HCT116 (cell line): ENCODE results near the gene ZSCAN21. TPM values are rescaled to one million over a fixed set of nuclear protein-coding genes. Genes with fewer than 3 reads are reported as not detected.

Experiments
- ATAC-seq: fragments of 200-7000 bp; cut with Tn5 transposase; 2 replicates; pipeline ENCODE4 v1.9.1; 2020; ENCODE audit warnings: mild to moderate bottlenecking, moderate library complexity
- BruUV-seq: library from RNA; stranded (reverse); fragments of 400-500 nt; replicated peaks from 2 replicates; lab custom pipeline; 2021; lab: Mats Ljungman, UMichigan
- CTCF ChIA-PET: fragments of 300-600 bp; sonication (Branson Sonifier 250); formaldehyde crosslinking; loops from one replicate; lab custom pipeline; 2021; ENCODE audit warnings: antibody characterized with exemption; lab: Charles Lee
- POLR2A ChIA-PET: fragments of 300-600, 350-600 bp; sonication (Branson Sonifier 250); formaldehyde crosslinking; loops from one replicate; lab custom pipeline; 2021; ENCODE audit warnings: antibody characterized with exemption; lab: Charles Lee
- RAD21 ChIA-PET, 2 experiments: fragments of 300-600 bp; sonication (Branson Sonifier 250); formaldehyde crosslinking; loops; one replicate each; lab custom pipeline; 2023; ENCODE audit warnings: low total read pairs in 2 of 2; ENCODE audit not compliant: uncharacterized antibody in 2 of 2, unreplicated experiment in 2 of 2, low non-redundant PET in 1 of 2; lab: Charles Lee
- DNase-seq: peaks from one replicate; pipeline ENCODE4 v3.0.0-alpha.2; 2010; ENCODE audit warnings: low read depth, low spot score
- H2AFZ ChIP-seq: fragments of 200-600 bp; shearing (Covaris generic), sonication (generic); 2 replicates; pipeline ENCODE4 v1.6.1; 2017; ENCODE audit warnings: low read depth, mixed run types, mixed read lengths, antibody characterized with exemption, low read length; ENCODE audit not compliant: poor library complexity, severe bottlenecking
- H3K27ac ChIP-seq: 2 replicates; pipeline ENCODE4 v1.5.1; 2012; ENCODE audit warnings: low read depth, low read length
- H3K27me3 ChIP-seq: fragments of 200-600 bp; sonication (generic); 2 replicates; pipeline ENCODE4 v1.6.1; 2016; ENCODE audit warnings: mixed run types, low read length, mixed read lengths; ENCODE audit not compliant: insufficient read depth
- H3K36me3 ChIP-seq, 2 experiments: fragments of 200-500 bp in 1 of 2; fragments of 200-600 bp in 1 of 2; sonication (Bioruptor generic) in 1 of 2; sonication (generic) in 1 of 2; 2 replicates each; pipeline versions ENCODE4 v1.5.1 to v1.6.1; 2014 to 2016; ENCODE audit warnings: low read length in 2 of 2, inconsistent platforms in 1 of 2, mixed read lengths in 1 of 2, mixed run types in 1 of 2; ENCODE audit not compliant: insufficient read depth in 2 of 2, control insufficient read depth in 1 of 2
- H3K4me1 ChIP-seq, 2 experiments: fragments of 200-600 bp in 1 of 2; sonication (generic) in 1 of 2; 2 replicates each; pipeline versions ENCODE4 v1.5.1 to v1.6.1; 2012 to 2017; ENCODE audit warnings: low read length in 2 of 2, inconsistent platforms in 1 of 2, mild to moderate bottlenecking in 1 of 2, mixed read lengths in 1 of 2, mixed run types in 1 of 2, moderate library complexity in 1 of 2; ENCODE audit not compliant: insufficient read depth in 2 of 2, control insufficient read depth in 1 of 2
- H3K4me2 ChIP-seq: fragments of 200-600 bp; sonication (generic); 2 replicates; pipeline ENCODE4 v1.6.1; 2017; ENCODE audit warnings: mixed run types, low read length, mixed read lengths
- H3K4me3 ChIP-seq, 2 experiments: fragments of 200-600 bp in 1 of 2; sonication (generic) in 1 of 2; replicated peaks in 1 of 2; 2 replicates each; pipeline ENCODE4 v1.5.1; 2011 to 2016; ENCODE audit warnings: low read length in 2 of 2, control low read depth in 1 of 2, low read depth in 1 of 2, mild to moderate bottlenecking in 1 of 2, mixed read lengths in 1 of 2, mixed run types in 1 of 2
- H3K79me2 ChIP-seq: fragments of 200-600 bp; sonication (generic); 2 replicates; pipeline ENCODE4 v1.6.1; 2017; ENCODE audit warnings: mild to moderate bottlenecking, mixed run types, low read length, moderate library complexity, mixed read lengths; ENCODE audit not compliant: insufficient read depth
- H3K9ac ChIP-seq: fragments of 200-600 bp; sonication (generic); 2 replicates; pipeline ENCODE4 v1.6.1; 2016; ENCODE audit warnings: low read length, mixed read lengths
- H3K9me2 ChIP-seq: fragments of 200-600 bp; sonication (generic), shearing (Covaris generic); 2 replicates; pipeline ENCODE4 v1.6.1; 2017; ENCODE audit warnings: mixed run types, mild to moderate bottlenecking, moderate library complexity; ENCODE audit not compliant: insufficient read depth
- H3K9me3 ChIP-seq, 2 experiments: fragments of 200-500 bp in 1 of 2; fragments of 200-600 bp in 1 of 2; sonication (Bioruptor generic) in 1 of 2; sonication (generic) in 1 of 2; 2 replicates each; pipeline ENCODE4 v1.6.1; 2014 to 2017; ENCODE audit warnings: low read length in 2 of 2, mixed read lengths in 2 of 2, inconsistent platforms in 1 of 2, low read depth in 1 of 2, mild to moderate bottlenecking in 1 of 2, mixed run types in 1 of 2, moderate library complexity in 1 of 2; ENCODE audit not compliant: control insufficient read depth in 1 of 2, insufficient read depth in 1 of 2
- H4K20me1 ChIP-seq: fragments of 200-600 bp; sonication (generic), shearing (Covaris generic); 2 replicates; pipeline ENCODE4 v1.6.1; 2017; ENCODE audit warnings: mixed run types, mild to moderate bottlenecking, moderate library complexity; ENCODE audit not compliant: insufficient read depth
- CBX3 ChIP-seq: IDR thresholded peaks from 2 replicates; pipeline ENCODE4 v1.6.1; 2012; ENCODE audit warnings: low read depth
- CTCF ChIP-seq, 3 experiments: fragments of 200-600 bp in 1 of 3; sonication (generic) in 1 of 3; IDR thresholded peaks in 2 of 3; conservative IDR thresholded peaks in 1 of 3; 2 replicates each; pipeline ENCODE4 v1.5.1; 2012 to 2017; ENCODE audit warnings: low read depth in 2 of 3, low read length in 2 of 3, antibody characterized with exemption in 1 of 3, borderline replicate concordance in 1 of 3, control low read depth in 1 of 3, mild to moderate bottlenecking in 1 of 3, mixed read lengths in 1 of 3, mixed run types in 1 of 3, moderate library complexity in 1 of 3; ENCODE audit not compliant: insufficient read depth in 1 of 3
- ELF1 ChIP-seq: IDR thresholded peaks from 2 replicates; pipeline ENCODE4 v1.6.1; 2012; ENCODE audit warnings: low read depth, borderline replicate concordance
- EZH2 ChIP-seq: fragments of 200-600 bp; sonication (generic); IDR thresholded peaks from 2 replicates; pipeline ENCODE4 v1.6.1; 2017; ENCODE audit warnings: antibody characterized with exemption, mixed run types
- FOSL1 ChIP-seq: IDR thresholded peaks from 2 replicates; pipeline ENCODE4 v1.6.1; 2012; ENCODE audit warnings: low read depth
- JUND ChIP-seq: IDR thresholded peaks from 2 replicates; pipeline ENCODE4 v1.6.1; 2012
- POLR2AphosphoS5 ChIP-seq: IDR thresholded peaks from 2 replicates; pipeline ENCODE4 v1.6.1; 2011; ENCODE audit warnings: mild to moderate bottlenecking, low read depth, low read length, moderate library complexity
- RAD21 ChIP-seq: IDR thresholded peaks from 2 replicates; pipeline ENCODE4 v1.6.1; 2012; ENCODE audit warnings: low read depth, mild to moderate bottlenecking
- SIN3A ChIP-seq: IDR thresholded peaks from 2 replicates; pipeline ENCODE4 v1.6.1; 2012; ENCODE audit warnings: low read depth
- SRF ChIP-seq: IDR thresholded peaks from 2 replicates; pipeline ENCODE4 v1.6.1; 2012; ENCODE audit warnings: low read depth
- ZBTB33 ChIP-seq: IDR thresholded peaks from 2 replicates; pipeline ENCODE4 v1.6.1; 2011; ENCODE audit warnings: mild to moderate bottlenecking, low read length, moderate library complexity; ENCODE audit not compliant: insufficient replicate concordance; ENCODE audit errors: extremely low read depth
- ZFX ChIP-seq: fragments of 450-650 bp; IDR thresholded peaks from 2 replicates; pipeline ENCODE4 v1.6.1; 2017
- ZNF274 ChIP-seq: fragments of 200-500 bp; sonication (Bioruptor generic); IDR thresholded peaks from 2 replicates; pipeline ENCODE4 v1.6.1; 2014; ENCODE audit warnings: mild to moderate bottlenecking, low read depth, low read length, inconsistent platforms
- intact Hi-C: fragments of 100-400 bp; cut with micrococcal nuclease; formaldehyde crosslinking; loops from 2 replicates; pipeline ENCODE4 v1.10.0; 2022
- total RNA-seq: library from RNA; stranded (reverse); gene quantifications from one replicate; pipeline ENCODE4 v1.2.1, GENCODE V29; 2021; ENCODE audit not compliant: unreplicated experiment

The ZSCAN21 gene
- total RNA-seq, 1 experiment from 2014 or later, result 10.3 TPM

- TF ChIP-seq EZH2 (no peak), CBX3 (no peak), ZNF274 (no peak), FOSL1 (no peak), SIN3A (no peak), ZBTB33 (no peak), JUND (no peak), ZFX (no peak), RAD21 (no peak), SRF (no peak)
Observed at GRCh38 chr7:100065452-100066186, 16.0 kb downstream of the ZSCAN21 start (continued).

GRCh38 chr7:100066953-100067352 lies 17.4 kb downstream of the ZSCAN21 start:
- ATAC-seq (peak; percentile 47; the same call in 1 of the 2 replicates), DNase-seq (no peak)
- ChIA-PET POLR2A (interaction anchor here (1.1 kb wide), 1 partner anchor 14 kb away, joined by 4 read pairs; no protein-coding TSS in a partner anchor), CTCF (no interaction called here), RAD21 (no interaction called here)
- no peak overlapping the region for H2AFZ ChIP-seq
- H3K27ac ChIP-seq, result no peak overlapping the region
- no peak overlapping the region for H3K9ac ChIP-seq
- H4K20me1 ChIP-seq, result no peaks in the 10 kb centered on the region
- no peaks in the 10 kb centered on the region for H3K4me1 ChIP-seq
- no peaks in the 10 kb centered on the region for H3K79me2 ChIP-seq
- peaks cover 24 to 30% of the 10 kb centered on the region in 2 experiments for H3K36me3 ChIP-seq
- intact Hi-C loops, result no loop called here
- no peaks in the 10 kb centered on the region for H3K9me2 ChIP-seq
- BruUV-seq, result no TSS peak
- peaks cover 18% of the 10 kb centered on the region in 2 experiments; a peak in 3 of 4 replicates for H3K9me3 ChIP-seq
- no peak for TF ChIP-seq CTCF (IDR thresholded peaks at IDR 0.05 in 2 of 3, conservative IDR thresholded peaks at IDR 0.05 in 1 of 3; ENCODE audit: borderline replicate concordance in 1 of 3, insufficient read depth in 1 of 3, low read depth in 2 of 3, low read length in 2 of 3)
- TF ChIP-seq ZBTB33, result no peak
- TF ChIP-seq ELF1, result no peak
- TF ChIP-seq POLR2AphosphoS5, result no peak
- H3K4me3 ChIP-seq, result no peak overlapping the region
- no peak overlapping the region for H3K4me2 ChIP-seq
- no peaks in the 10 kb centered on the region for H3K27me3 ChIP-seq
